ENCODE data around the gene BAX. TPM values are rescaled to one million over a fixed set of nuclear protein-coding genes. Genes with fewer than 3 reads are reported as not detected.
"Not testable (repeated sequence)": the region's sequence is repeated elsewhere in the genome, so short reads cannot be mapped to it uniquely, and the experiment has no call there.

The BAX gene
- total RNA-seq, 4 donors from 2014 or later = 16.5 to 84.5 (median 39.5) TPM

GRCh38 chr19:48918801-48919247 lies 35.9 kb upstream of the BAX start:
- intact Hi-C loops (cut with DNase I; ENCODE audit: low total_unique reads) = no loop called here
- Histone ChIP-seq H3K36me3 (no peaks in the 10 kb centered on the region), H3K4me1 (no peaks in the 10 kb centered on the region), H3K27me3 (no peaks in the 10 kb centered on the region), H3K9me3 (no peaks in the 10 kb centered on the region), H3K4me3 (no peak overlapping the region), H3K27ac (no peak overlapping the region)
- TF ChIP-seq CTCF (IDR thresholded peaks at IDR 0.05) = no peak
- TF ChIP-seq POLR2A (IDR thresholded peaks at IDR 0.05) = no peak
- no peak for DNase-seq

- H3K27me3 ChIP-seq; H3K36me3 ChIP-seq; DNase-seq; H3K27ac ChIP-seq; H3K4me3 ChIP-seq; intact Hi-C loops (cut with DNase I; ENCODE audit: low total_unique reads); H3K9me3 ChIP-seq; H3K4me1 ChIP-seq: not testable (repeated sequence)
Observed at GRCh38 chr19:48919271-48919670, 35.4 kb upstream of the BAX start.

DNA sequence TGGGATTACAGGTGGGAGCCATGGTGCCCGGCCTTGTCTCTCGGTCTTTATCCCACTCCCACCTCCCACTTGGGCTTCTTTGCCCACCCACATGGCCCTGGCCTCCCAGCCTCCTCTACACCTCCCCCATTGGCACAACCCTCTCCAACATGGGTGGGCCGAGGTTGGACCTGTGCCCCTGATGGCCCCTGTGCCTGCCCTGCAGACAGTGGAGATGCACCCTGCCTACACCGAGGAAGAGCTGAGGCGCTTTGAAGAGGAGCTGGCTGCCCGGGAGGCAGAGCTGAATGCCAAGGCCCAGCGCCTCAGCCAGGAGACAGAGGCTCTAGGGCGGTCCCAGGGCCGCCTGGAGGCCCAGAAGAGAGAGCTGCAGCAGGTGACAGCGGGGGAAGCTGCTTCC lies 33.7 kb upstream of the BAX start:
- Histone ChIP-seq H3K4me1 (no peaks in the 10 kb centered on the region), H3K36me3 (no peaks in the 10 kb centered on the region), H3K27ac (no peak overlapping the region), H3K9me3 (no peaks in the 10 kb centered on the region), H3K27me3 (no peaks in the 10 kb centered on the region), H3K4me3 (no peak overlapping the region)
- intact Hi-C loops (cut with DNase I; ENCODE audit: low total_unique reads) = no loop called here
- no peak for DNase-seq
- no peak for TF ChIP-seq CTCF (IDR thresholded peaks at IDR 0.05)
- TF ChIP-seq POLR2A (IDR thresholded peaks at IDR 0.05) = no peak

DNA sequence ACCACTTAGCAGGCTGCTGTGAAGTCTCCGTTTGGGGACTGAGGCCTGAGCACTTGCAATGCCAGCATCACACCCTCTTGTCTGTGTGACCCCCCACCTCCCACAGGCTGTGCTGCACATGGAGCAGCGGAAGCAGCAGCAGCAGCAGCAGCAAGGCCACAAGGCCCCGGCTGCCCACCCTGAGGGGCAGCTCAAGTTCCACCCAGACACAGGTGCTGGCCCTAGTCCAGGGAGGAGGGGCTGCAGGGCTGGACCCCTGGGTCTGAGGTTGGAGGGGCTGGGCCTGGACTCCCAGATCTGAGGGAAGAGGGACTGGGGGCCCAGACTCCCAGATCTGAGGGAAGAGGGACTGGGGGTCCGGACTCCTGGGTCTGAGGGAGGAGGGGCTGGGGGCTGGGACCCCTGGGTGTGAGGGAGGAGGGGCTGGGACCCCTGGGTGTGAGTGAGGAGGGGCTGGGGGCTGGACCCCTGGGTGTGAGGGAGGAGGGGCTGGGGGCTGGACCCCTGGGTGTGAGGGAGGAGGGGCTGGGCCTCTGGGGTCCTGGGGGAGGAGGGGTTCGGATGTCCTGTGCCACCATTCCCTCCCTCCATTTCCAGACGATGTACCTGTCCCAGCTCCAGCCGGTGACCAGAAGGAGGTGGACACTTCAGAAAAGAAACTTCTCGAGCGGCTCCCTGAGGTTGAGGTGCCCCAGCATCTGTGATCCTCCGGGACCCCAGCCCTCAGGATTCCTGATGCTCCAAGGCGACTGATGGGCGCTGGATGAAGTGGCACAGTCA lies 32.8 kb upstream of the BAX start:
- H3K36me3 ChIP-seq = no peaks in the 10 kb centered on the region
- intact Hi-C loops (cut with DNase I; ENCODE audit: low total_unique reads) = no loop called here

DNA sequence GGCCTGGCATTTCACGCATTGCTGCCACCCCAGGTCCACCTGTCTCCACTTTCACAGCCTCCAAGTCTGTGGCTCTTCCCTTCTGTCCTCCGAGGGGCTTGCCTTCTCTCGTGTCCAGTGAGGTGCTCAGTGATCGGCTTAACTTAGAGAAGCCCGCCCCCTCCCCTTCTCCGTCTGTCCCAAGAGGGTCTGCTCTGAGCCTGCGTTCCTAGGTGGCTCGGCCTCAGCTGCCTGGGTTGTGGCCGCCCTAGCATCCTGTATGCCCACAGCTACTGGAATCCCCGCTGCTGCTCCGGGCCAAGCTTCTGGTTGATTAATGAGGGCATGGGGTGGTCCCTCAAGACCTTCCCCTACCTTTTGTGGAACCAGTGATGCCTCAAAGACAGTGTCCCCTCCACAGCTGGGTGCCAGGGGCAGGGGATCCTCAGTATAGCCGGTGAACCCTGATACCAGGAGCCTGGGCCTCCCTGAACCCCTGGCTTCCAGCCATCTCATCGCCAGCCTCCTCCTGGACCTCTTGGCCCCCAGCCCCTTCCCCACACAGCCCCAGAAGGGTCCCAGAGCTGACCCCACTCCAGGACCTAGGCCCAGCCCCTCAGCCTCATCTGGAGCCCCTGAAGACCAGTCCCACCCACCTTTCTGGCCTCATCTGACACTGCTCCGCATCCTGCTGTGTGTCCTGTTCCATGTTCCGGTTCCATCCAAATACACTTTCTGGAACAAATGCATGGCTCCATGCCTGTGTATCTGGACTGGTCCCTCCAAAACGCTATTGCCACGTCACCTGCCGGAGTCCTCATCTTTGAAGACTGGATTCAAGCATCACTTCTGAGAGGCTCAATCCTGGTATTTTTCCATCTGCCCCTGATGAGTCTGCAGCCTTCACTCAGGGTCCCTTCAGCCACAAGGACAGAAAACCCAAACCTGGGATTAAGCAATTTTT lies 31.9 kb upstream of the BAX start:
- H3K9me3 ChIP-seq = no peaks in the 10 kb centered on the region
- TF ChIP-seq CTCF (IDR thresholded peaks at IDR 0.05) (no peak), POLR2A (IDR thresholded peaks at IDR 0.05) (no peak)
- no peaks in the 10 kb centered on the region for H3K36me3 ChIP-seq
- intact Hi-C loops (cut with DNase I; ENCODE audit: low total_unique reads) = no loop called here
- no peaks in the 10 kb centered on the region for H3K27me3 ChIP-seq
- H3K4me3 ChIP-seq = no peak overlapping the region
- H3K4me1 ChIP-seq = no peaks in the 10 kb centered on the region
- DNase-seq = no peak
- no peak overlapping the region for H3K27ac ChIP-seq

More for the DNA sequence above, 32.8 kb upstream of the BAX start:
- TF ChIP-seq CTCF (IDR thresholded peaks at IDR 0.05) (no peak), POLR2A (IDR thresholded peaks at IDR 0.05) (no peak)
- H3K9me3 ChIP-seq = no peaks in the 10 kb centered on the region
- no peak overlapping the region for H3K4me3 ChIP-seq
- no peaks in the 10 kb centered on the region for H3K27me3 ChIP-seq
- no peaks in the 10 kb centered on the region for H3K4me1 ChIP-seq
- DNase-seq = no peak
- no peak overlapping the region for H3K27ac ChIP-seq
